ENCODE measurements around the gene DHRS13.

DNA sequence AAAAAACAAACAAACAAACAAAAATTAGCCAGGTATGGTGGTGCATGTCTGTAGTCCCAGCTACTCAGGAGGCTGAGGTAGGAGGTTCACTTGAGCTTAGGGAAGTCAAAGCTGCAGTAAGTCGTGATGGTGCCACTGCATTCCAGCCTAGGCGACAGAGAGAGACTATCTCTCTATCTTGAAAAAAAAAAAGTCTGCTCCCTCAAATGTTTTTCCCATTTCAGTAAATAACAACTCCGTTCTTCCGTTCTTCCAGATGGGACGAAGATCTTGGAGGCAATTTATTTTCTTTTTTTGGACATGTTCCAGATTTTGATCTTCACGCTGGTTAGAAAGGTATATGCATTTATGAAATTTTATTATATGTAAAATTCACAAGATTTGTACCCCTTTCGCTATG, 29.0 kb downstream of the DHRS13 start:
- TF ChIP-seq POLR2A (IDR thresholded peaks at IDR 0.05), result no peak
- TF ChIP-seq, protein P1, sequence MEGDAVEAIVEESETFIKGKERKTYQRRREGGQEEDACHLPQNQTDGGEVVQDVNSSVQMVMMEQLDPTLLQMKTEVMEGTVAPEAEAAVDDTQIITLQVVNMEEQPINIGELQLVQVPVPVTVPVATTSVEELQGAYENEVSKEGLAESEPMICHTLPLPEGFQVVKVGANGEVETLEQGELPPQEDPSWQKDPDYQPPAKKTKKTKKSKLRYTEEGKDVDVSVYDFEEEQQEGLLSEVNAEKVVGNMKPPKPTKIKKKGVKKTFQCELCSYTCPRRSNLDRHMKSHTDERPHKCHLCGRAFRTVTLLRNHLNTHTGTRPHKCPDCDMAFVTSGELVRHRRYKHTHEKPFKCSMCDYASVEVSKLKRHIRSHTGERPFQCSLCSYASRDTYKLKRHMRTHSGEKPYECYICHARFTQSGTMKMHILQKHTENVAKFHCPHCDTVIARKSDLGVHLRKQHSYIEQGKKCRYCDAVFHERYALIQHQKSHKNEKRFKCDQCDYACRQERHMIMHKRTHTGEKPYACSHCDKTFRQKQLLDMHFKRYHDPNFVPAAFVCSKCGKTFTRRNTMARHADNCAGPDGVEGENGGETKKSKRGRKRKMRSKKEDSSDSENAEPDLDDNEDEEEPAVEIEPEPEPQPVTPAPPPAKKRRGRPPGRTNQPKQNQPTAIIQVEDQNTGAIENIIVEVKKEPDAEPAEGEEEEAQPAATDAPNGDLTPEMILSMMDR (IDR thresholded peaks at IDR 0.05), result no peak
- no peak for TF ChIP-seq EP300 (IDR thresholded peaks at IDR 0.05)

Data from ovary (tissue), 3 donors.